Thoracic aorta (tissue), 2 donors: ENCODE results near the gene JRKL. TPM values are rescaled to one million over a fixed set of nuclear protein-coding genes. Genes with fewer than 3 reads are reported as not detected.

Source experiments
- ATAC-seq: fragments of 150-250 bp; one replicate; pipeline ENCODE4 v1.8.0; 2017; ENCODE audit warnings: low read depth; ENCODE audit not compliant: insufficient number of reproducible peaks, low FRiP score
- DNase-seq: peaks from one replicate; pipeline ENCODE4 v3.0.0-alpha.2; 2020; ENCODE audit warnings: low spot score
- H3K27ac ChIP-seq, 2 donors: fragments of 200-600 bp; sonication (generic); 1 replicate in 1 of 2; 2 replicates in 1 of 2; pipeline ENCODE4 v1.5.1; 2016; ENCODE audit warnings: mild to moderate bottlenecking in 2 of 2, moderate library complexity in 2 of 2
- H3K27me3 ChIP-seq: fragments of 200-600 bp; sonication (generic); replicated peaks from 2 replicates; pipeline ENCODE4 v1.6.0; 2016; ENCODE audit warnings: mild to moderate bottlenecking; ENCODE audit not compliant: insufficient read depth
- H3K36me3 ChIP-seq: fragments of 200-600 bp; sonication (generic); one replicate; pipeline ENCODE4 v1.5.1; 2016
- H3K4me1 ChIP-seq, 2 donors: fragments of 200-600 bp; sonication (generic); 1 replicate in 1 of 2; 2 replicates in 1 of 2; pipeline versions ENCODE4 v1.5.1 to v1.6.0; 2016; ENCODE audit warnings: low read depth in 2 of 2, mild to moderate bottlenecking in 1 of 2; ENCODE audit not compliant: control insufficient read depth in 1 of 2
- H3K4me3 ChIP-seq: fragments of 200-600 bp; sonication (generic); 2 replicates; pipeline ENCODE4 v1.5.1; 2016; ENCODE audit warnings: mild to moderate bottlenecking
- H3K9me3 ChIP-seq: fragments of 200-600 bp; sonication (generic); 2 replicates; pipeline ENCODE4 v1.5.1; 2016
- CTCF ChIP-seq: fragments of 200-600 bp; sonication (generic); IDR thresholded peaks from one replicate; pipeline ENCODE4 v1.5.1; 2019; ENCODE audit warnings: antibody characterized with exemption
- total RNA-seq, 2 donors: library from RNA; depleted of rRNA; stranded (reverse); fragments of >200 nt; gene quantifications; one replicate each; pipeline versions ENCODE4 v1.1.0 to v1.2.3, GENCODE V29; 2016

Gene JRKL
- total RNA-seq, 2 donors from 2014 or later, result 5.4 to 8.5 TPM

DNA sequence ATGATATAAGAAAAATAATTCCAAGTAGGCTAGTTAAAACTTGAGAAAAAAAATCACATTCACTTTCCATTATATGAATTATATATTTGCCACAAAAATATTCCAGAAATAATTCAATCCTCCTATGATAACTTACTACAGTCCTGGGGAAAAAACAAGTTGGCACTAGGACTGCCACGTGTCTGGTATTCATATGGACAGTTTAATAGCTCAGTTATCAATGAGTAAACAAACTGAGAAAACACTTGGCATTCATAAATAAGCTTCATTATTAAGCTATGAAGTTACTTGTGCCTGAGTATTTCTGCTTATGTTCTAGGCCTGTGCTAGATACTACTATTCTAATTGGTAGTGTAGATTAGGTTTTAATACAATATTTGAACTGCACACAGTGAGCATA lies 24.3 kb upstream of the JRKL start:
- H3K9me3 ChIP-seq, result no peaks in the 10 kb centered on the region
- H3K27ac ChIP-seq, result no peak overlapping the region
- no peak for TF ChIP-seq CTCF
- no peak overlapping the region for H3K4me3 ChIP-seq
- H3K4me1 ChIP-seq, result no peaks in the 10 kb centered on the region
- DNase-seq (no peak), ATAC-seq (no peak)
- H3K27me3 ChIP-seq, result no peaks in the 10 kb centered on the region
- H3K36me3 ChIP-seq, result peaks cover 16% of the 10 kb centered on the region

DNA sequence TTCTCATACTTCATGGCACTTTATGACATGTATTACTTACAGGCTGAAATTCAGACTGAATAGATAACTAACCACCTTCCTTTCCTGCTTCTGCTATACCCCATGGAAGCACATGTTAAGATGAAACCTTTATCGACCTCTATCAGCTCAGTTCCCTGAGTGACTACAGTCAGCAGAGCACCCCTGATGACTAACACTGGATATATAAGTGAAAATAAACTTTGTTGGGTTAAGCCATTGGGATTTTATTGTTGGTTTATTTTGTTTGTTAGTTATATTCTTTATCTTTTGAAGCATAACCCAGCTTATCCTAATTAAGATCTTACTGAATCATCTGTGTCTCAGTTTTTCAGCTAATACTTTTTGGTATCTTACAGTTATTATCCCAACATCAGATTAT lies 23.8 kb upstream of the JRKL start:
- Histone ChIP-seq H3K27me3 (no peaks in the 10 kb centered on the region), H3K27ac (no peak overlapping the region), H3K9me3 (no peaks in the 10 kb centered on the region), H3K4me1 (no peaks in the 10 kb centered on the region), H3K4me3 (no peak overlapping the region), H3K36me3 (peaks cover 20% of the 10 kb centered on the region)
- ATAC-seq (no peak), DNase-seq (no peak)
- TF ChIP-seq CTCF, result no peak

- Histone ChIP-seq H3K9me3 (no peaks in the 10 kb centered on the region), H3K4me3 (no peak overlapping the region), H3K27ac (no peak overlapping the region), H3K4me1 (no peaks in the 10 kb centered on the region), H3K27me3 (no peaks in the 10 kb centered on the region), H3K36me3 (peaks cover 20% of the 10 kb centered on the region)
- no peak for DNase-seq
- TF ChIP-seq CTCF, result no peak
- no peak for ATAC-seq
Observed at GRCh38 chr11:96367342-96367741, 22.5 kb upstream of the JRKL start.

DNA sequence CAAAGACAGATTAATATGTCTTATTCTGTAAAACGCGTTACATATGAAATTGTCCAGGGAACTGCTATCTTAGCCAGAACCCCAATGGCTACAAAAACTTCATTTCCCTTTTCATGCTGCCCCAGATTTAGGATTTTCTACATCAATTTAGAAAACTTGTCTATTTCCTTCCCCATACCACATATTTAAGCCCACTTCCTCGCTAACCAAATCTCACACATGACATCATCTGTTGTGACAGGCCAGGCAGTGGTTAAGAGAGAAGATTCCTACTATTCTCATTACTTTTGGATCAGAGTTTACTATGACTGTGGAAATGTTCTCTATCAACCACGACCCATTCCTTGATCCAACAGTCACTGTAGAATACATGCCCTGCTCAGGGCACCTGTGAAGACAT lies 16.0 kb upstream of the JRKL start:
- ATAC-seq, result no peak
- Histone ChIP-seq H3K4me3 (no peak overlapping the region), H3K4me1 (no peaks in the 10 kb centered on the region), H3K27ac (no peak overlapping the region), H3K27me3 (no peaks in the 10 kb centered on the region), H3K36me3 (peaks cover 14% of the 10 kb centered on the region), H3K9me3 (no peaks in the 10 kb centered on the region)
- no peak for TF ChIP-seq CTCF
- no peak for DNase-seq

GRCh38 chr11:96376796-96377195 lies 13.0 kb upstream of the JRKL start:
- no peaks in the 10 kb centered on the region for H3K4me1 ChIP-seq
- H3K36me3 ChIP-seq, result peaks cover 4% of the 10 kb centered on the region
- DNase-seq (no peak), ATAC-seq (no peak)
- TF ChIP-seq CTCF, result no peak
- H3K27me3 ChIP-seq, result no peaks in the 10 kb centered on the region
- no peaks in the 10 kb centered on the region for H3K9me3 ChIP-seq
- H3K27ac ChIP-seq, result no peak overlapping the region
- H3K4me3 ChIP-seq, result no peak overlapping the region
